ENCODE results near the gene JAZF1. TPM values are rescaled to one million over a fixed set of nuclear protein-coding genes. Genes with fewer than 3 reads are reported as not detected.

JAZF1 gene
- total RNA-seq, 1 experiment from 2014 or later = 0.95 TPM

GRCh38 chr7:28020302-28020940 lies 160.2 kb downstream of the JAZF1 start:
- Histone ChIP-seq H3K9me3 (no peaks in the 10 kb centered on the region), H3K36me3 (ENCODE audit: control insufficient read depth, insufficient read depth, low read length) (no peaks in the 10 kb centered on the region), H3K4me1 (peaks cover 3% of the 10 kb centered on the region; the same call in 1 of the 2 replicates), H3K27me3 (replicated peaks; ENCODE audit: control insufficient read depth, insufficient read depth, low read length) (no peaks in the 10 kb centered on the region; the same call in 1 of the 2 replicates), H3K4me3 (ENCODE audit: low read depth, low read length) (no peak overlapping the region)
- peak; percentile 87 to 88 for TF ChIP-seq CTCF (IDR thresholded peaks at IDR 0.05; ENCODE audit: insufficient read depth in 1 of 2, low read depth in 1 of 2, low read length in 1 of 2, severe bottlenecking in 1 of 2, unreplicated experiment in 1 of 2)
- peak overlapping the region; percentile 43 for H3K4me3 Mint-ChIP-seq (ENCODE audit: unreplicated experiment)
- no peak overlapping the region for H3K27ac Mint-ChIP-seq (ENCODE audit: unreplicated experiment)
- no peaks in the 10 kb centered on the region for H3K4me1 Mint-ChIP-seq (ENCODE audit: low read depth, unreplicated experiment)
- ChIA-PET POLR2A (no interaction called here), CTCF (interaction anchor here (1.0 to 1.1 kb wide), 2 partner anchors 73 to 246 kb away, joined by 3 read pairs; no protein-coding TSS in a partner anchor)
- H3K36me3 Mint-ChIP-seq (ENCODE audit: insufficient read depth, unreplicated experiment) = no peaks in the 10 kb centered on the region
- DNase-seq = peak; percentile 76 to 77
- no peaks in the 10 kb centered on the region for H3K27me3 Mint-ChIP-seq (ENCODE audit: insufficient read depth, unreplicated experiment)
- no TSS peak for BruUV-seq (replicated peaks)
- intact Hi-C loops (cut with micrococcal nuclease; ENCODE audit: unreplicated experiment) = loop anchor here (1.0 to 10.0 kb wide), 5 partner anchors 74 to 824 kb away; partner anchors contain the start of gene TAX1BP1
- no peaks in the 10 kb centered on the region for H3K9me3 Mint-ChIP-seq (ENCODE audit: unreplicated experiment)

GRCh38 chr7:28018856-28019465 lies 161.6 kb downstream of the JAZF1 start:
- Histone ChIP-seq H3K4me1 (peaks cover 3% of the 10 kb centered on the region; the same call in 1 of the 2 replicates), H3K36me3 (ENCODE audit: control insufficient read depth, insufficient read depth, low read length) (no peaks in the 10 kb centered on the region), H3K27me3 (replicated peaks; ENCODE audit: control insufficient read depth, insufficient read depth, low read length) (no peaks in the 10 kb centered on the region; the same call in 1 of the 2 replicates), H3K4me3 (ENCODE audit: low read depth, low read length) (no peak overlapping the region), H3K9me3 (0 out of 2 replicates have a peak, but pooled peaks cover 2% of the 10 kb centered on the region)
- no TSS peak for BruUV-seq (replicated peaks)
- Mint-ChIP-seq H3K4me3 (ENCODE audit: unreplicated experiment) (no peak overlapping the region), H3K9me3 (ENCODE audit: unreplicated experiment) (peaks cover 14% of the 10 kb centered on the region), H3K27ac (ENCODE audit: unreplicated experiment) (no peak overlapping the region), H3K4me1 (ENCODE audit: low read depth, unreplicated experiment) (no peaks in the 10 kb centered on the region), H3K36me3 (ENCODE audit: insufficient read depth, unreplicated experiment) (no peaks in the 10 kb centered on the region), H3K27me3 (ENCODE audit: insufficient read depth, unreplicated experiment) (no peaks in the 10 kb centered on the region)
- CTCF ChIA-PET = interaction anchor here (1.1 kb wide), 1 partner anchor 244 kb away, joined by 3 read pairs; no protein-coding TSS in a partner anchor
- intact Hi-C loops (cut with micrococcal nuclease; ENCODE audit: unreplicated experiment) = no loop called here
- no peak for TF ChIP-seq CTCF (IDR thresholded peaks at IDR 0.05; ENCODE audit: insufficient read depth in 1 of 2, low read depth in 1 of 2, low read length in 1 of 2, severe bottlenecking in 1 of 2, unreplicated experiment in 1 of 2)
- no peak for DNase-seq
- POLR2A ChIA-PET = no interaction called here

- no peaks in the 10 kb centered on the region for H3K36me3 Mint-ChIP-seq (ENCODE audit: insufficient read depth, unreplicated experiment)
- no peak overlapping the region for H3K27ac Mint-ChIP-seq (ENCODE audit: unreplicated experiment)
- DNase-seq = no peak
- intact Hi-C loops (cut with micrococcal nuclease; ENCODE audit: unreplicated experiment) = no loop called here
- no peak for TF ChIP-seq CTCF (IDR thresholded peaks at IDR 0.05; ENCODE audit: insufficient read depth in 1 of 2, low read depth in 1 of 2, low read length in 1 of 2, severe bottlenecking in 1 of 2, unreplicated experiment in 1 of 2)
- peaks cover 14% of the 10 kb centered on the region for H3K9me3 Mint-ChIP-seq (ENCODE audit: unreplicated experiment)
- H3K4me1 Mint-ChIP-seq (ENCODE audit: low read depth, unreplicated experiment) = no peaks in the 10 kb centered on the region
- H3K36me3 ChIP-seq (ENCODE audit: control insufficient read depth, insufficient read depth, low read length) = no peaks in the 10 kb centered on the region
- no peak overlapping the region for H3K4me3 Mint-ChIP-seq (ENCODE audit: unreplicated experiment)
- H3K27me3 Mint-ChIP-seq (ENCODE audit: insufficient read depth, unreplicated experiment) = no peaks in the 10 kb centered on the region
- CTCF ChIA-PET = no interaction called here
- H3K4me3 ChIP-seq (ENCODE audit: low read depth, low read length) = no peak overlapping the region
- no peaks in the 10 kb centered on the region; the same call in 1 of the 2 replicates for H3K27me3 ChIP-seq (replicated peaks; ENCODE audit: control insufficient read depth, insufficient read depth, low read length)
- H3K9me3 ChIP-seq = 0 out of 2 replicates have a peak, but pooled peaks cover 2% of the 10 kb centered on the region
- no TSS peak for BruUV-seq (replicated peaks)
- POLR2A ChIA-PET = no interaction called here
- H3K4me1 ChIP-seq = peaks cover 3% of the 10 kb centered on the region; the same call in 1 of the 2 replicates
Measured at GRCh38 chr7:28018446-28018845, 162.1 kb downstream of the JAZF1 start.
